ENCODE data around the gene NF1.

- TF ChIP-seq, protein P1, sequence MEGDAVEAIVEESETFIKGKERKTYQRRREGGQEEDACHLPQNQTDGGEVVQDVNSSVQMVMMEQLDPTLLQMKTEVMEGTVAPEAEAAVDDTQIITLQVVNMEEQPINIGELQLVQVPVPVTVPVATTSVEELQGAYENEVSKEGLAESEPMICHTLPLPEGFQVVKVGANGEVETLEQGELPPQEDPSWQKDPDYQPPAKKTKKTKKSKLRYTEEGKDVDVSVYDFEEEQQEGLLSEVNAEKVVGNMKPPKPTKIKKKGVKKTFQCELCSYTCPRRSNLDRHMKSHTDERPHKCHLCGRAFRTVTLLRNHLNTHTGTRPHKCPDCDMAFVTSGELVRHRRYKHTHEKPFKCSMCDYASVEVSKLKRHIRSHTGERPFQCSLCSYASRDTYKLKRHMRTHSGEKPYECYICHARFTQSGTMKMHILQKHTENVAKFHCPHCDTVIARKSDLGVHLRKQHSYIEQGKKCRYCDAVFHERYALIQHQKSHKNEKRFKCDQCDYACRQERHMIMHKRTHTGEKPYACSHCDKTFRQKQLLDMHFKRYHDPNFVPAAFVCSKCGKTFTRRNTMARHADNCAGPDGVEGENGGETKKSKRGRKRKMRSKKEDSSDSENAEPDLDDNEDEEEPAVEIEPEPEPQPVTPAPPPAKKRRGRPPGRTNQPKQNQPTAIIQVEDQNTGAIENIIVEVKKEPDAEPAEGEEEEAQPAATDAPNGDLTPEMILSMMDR (IDR thresholded peaks at IDR 0.05; ENCODE audit: low read length) = no peak
- TF ChIP-seq EZH2 (optimal IDR thresholded peaks at IDR 0.05; ENCODE audit: low read depth, low read length) = no peak
- TF ChIP-seq EZH2phosphoT487 (IDR thresholded peaks at IDR 0.05; ENCODE audit: low read length) = no peak
These were observed 159.9 kb downstream of the NF1 start for GRCh38 chr17:31254654-31255053.
